Measurements from ENCODE around the gene MCM9. TPM values are rescaled to one million over a fixed set of nuclear protein-coding genes. Genes with fewer than 3 reads are reported as not detected.
A peak's percentile ranks its signal among the peaks of the same experiment; 100 is the strongest.

Gene MCM9
- total RNA-seq, 1 donor from 2014 or later, result 29.0 TPM

GRCh38 chr6:118889163-118889562 lies 45.8 kb downstream of the MCM9 start:
- Histone ChIP-seq H2AFZ (replicated peaks) (no peak overlapping the region), H3K27ac (no peak overlapping the region), H3K4me2 (no peak overlapping the region), H3F3A (ENCODE audit: low read depth) (peaks cover 3% of the 10 kb centered on the region), H3K4me3 (no peak overlapping the region), H3K36me3 (no peaks in the 10 kb centered on the region), H3K27me3 (no peaks in the 10 kb centered on the region), H4K20me1 (ENCODE audit: low read depth) (no peaks in the 10 kb centered on the region), H3K79me2 (ENCODE audit: low read depth) (peaks cover 27% of the 10 kb centered on the region), H3K9ac (no peak overlapping the region), H3K9me3 (ENCODE audit: low read depth) (no peaks in the 10 kb centered on the region), H3K4me1 (peaks cover 19% of the 10 kb centered on the region)
- peaks cover 5% of the 10 kb centered on the region for H3K27me3 Mint-ChIP-seq (ENCODE audit: insufficient read depth, low read depth)
- H3K36me3 Mint-ChIP-seq, result peaks cover 10% of the 10 kb centered on the region
- TF ChIP-seq, protein P1, sequence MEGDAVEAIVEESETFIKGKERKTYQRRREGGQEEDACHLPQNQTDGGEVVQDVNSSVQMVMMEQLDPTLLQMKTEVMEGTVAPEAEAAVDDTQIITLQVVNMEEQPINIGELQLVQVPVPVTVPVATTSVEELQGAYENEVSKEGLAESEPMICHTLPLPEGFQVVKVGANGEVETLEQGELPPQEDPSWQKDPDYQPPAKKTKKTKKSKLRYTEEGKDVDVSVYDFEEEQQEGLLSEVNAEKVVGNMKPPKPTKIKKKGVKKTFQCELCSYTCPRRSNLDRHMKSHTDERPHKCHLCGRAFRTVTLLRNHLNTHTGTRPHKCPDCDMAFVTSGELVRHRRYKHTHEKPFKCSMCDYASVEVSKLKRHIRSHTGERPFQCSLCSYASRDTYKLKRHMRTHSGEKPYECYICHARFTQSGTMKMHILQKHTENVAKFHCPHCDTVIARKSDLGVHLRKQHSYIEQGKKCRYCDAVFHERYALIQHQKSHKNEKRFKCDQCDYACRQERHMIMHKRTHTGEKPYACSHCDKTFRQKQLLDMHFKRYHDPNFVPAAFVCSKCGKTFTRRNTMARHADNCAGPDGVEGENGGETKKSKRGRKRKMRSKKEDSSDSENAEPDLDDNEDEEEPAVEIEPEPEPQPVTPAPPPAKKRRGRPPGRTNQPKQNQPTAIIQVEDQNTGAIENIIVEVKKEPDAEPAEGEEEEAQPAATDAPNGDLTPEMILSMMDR (IDR thresholded peaks at IDR 0.05), result no peak
- no peak for TF ChIP-seq EZH2 (IDR thresholded peaks at IDR 0.05)
- TF ChIP-seq EZH2phosphoT487 (IDR thresholded peaks at IDR 0.05), result no peak
- peaks cover 28% of the 10 kb centered on the region for H3K4me1 Mint-ChIP-seq
- no peak for DNase-seq (ENCODE audit: low spot score)
- no peak overlapping the region for H3K4me3 Mint-ChIP-seq
- H3K9me3 Mint-ChIP-seq, result peaks cover 3% of the 10 kb centered on the region
- no peak overlapping the region for H3K27ac Mint-ChIP-seq

GRCh38 chr6:118886641-118887040 lies 48.3 kb downstream of the MCM9 start:
- no peak for TF ChIP-seq EZH2 (IDR thresholded peaks at IDR 0.05)
- no peak for TF ChIP-seq EZH2phosphoT487 (IDR thresholded peaks at IDR 0.05)
- TF ChIP-seq, protein P1 (IDR thresholded peaks at IDR 0.05), result no peak
- DNase-seq (ENCODE audit: low spot score), result no peak
- H3K36me3 Mint-ChIP-seq, result peaks cover 8% of the 10 kb centered on the region
- no peaks in the 10 kb centered on the region for H3F3A ChIP-seq (ENCODE audit: low read depth)
- H3K36me3 ChIP-seq, result no peaks in the 10 kb centered on the region
- no peaks in the 10 kb centered on the region for H3K9me3 Mint-ChIP-seq
- H3K27me3 ChIP-seq, result no peaks in the 10 kb centered on the region
- no peak overlapping the region for H3K9ac ChIP-seq
- no peak overlapping the region for H2AFZ ChIP-seq (replicated peaks)
- H3K27me3 Mint-ChIP-seq (ENCODE audit: insufficient read depth, low read depth), result peaks cover 4% of the 10 kb centered on the region
- no peaks in the 10 kb centered on the region for H4K20me1 ChIP-seq (ENCODE audit: low read depth)
- H3K27ac Mint-ChIP-seq, result no peak overlapping the region
- no peak overlapping the region for H3K4me3 Mint-ChIP-seq
- H3K27ac ChIP-seq, result no peak overlapping the region
- H3K9me3 ChIP-seq (ENCODE audit: low read depth), result no peaks in the 10 kb centered on the region
- H3K79me2 ChIP-seq (ENCODE audit: low read depth), result peaks cover 10% of the 10 kb centered on the region
- H3K4me1 Mint-ChIP-seq, result peaks cover 10% of the 10 kb centered on the region
- no peak overlapping the region for H3K4me2 ChIP-seq
- H3K4me1 ChIP-seq, result peaks cover 16% of the 10 kb centered on the region
- no peak overlapping the region for H3K4me3 ChIP-seq

GRCh38 chr6:118882314-118882905 lies 52.5 kb downstream of the MCM9 start:
- no peak for TF ChIP-seq EZH2phosphoT487 (IDR thresholded peaks at IDR 0.05)
- TF ChIP-seq, protein P1 (IDR thresholded peaks at IDR 0.05), result no peak
- TF ChIP-seq EZH2 (IDR thresholded peaks at IDR 0.05), result no peak
- Mint-ChIP-seq H3K4me3 (no peak overlapping the region), H3K9me3 (no peaks in the 10 kb centered on the region), H3K27ac (peak overlapping the region; percentile 40), H3K36me3 (peaks cover 3% of the 10 kb centered on the region), H3K27me3 (ENCODE audit: insufficient read depth, low read depth) (peaks cover 3% of the 10 kb centered on the region), H3K4me1 (no peaks in the 10 kb centered on the region)
- Histone ChIP-seq H3K4me2 (no peak overlapping the region), H3K36me3 (no peaks in the 10 kb centered on the region), H3K9me3 (ENCODE audit: low read depth) (no peaks in the 10 kb centered on the region), H3K9ac (no peak overlapping the region), H3K27me3 (no peaks in the 10 kb centered on the region), H2AFZ (replicated peaks) (no peak overlapping the region), H3K4me1 (peaks cover 19% of the 10 kb centered on the region), H3K27ac (no peak overlapping the region), H3F3A (ENCODE audit: low read depth) (no peaks in the 10 kb centered on the region), H3K4me3 (no peak overlapping the region), H3K79me2 (ENCODE audit: low read depth) (no peaks in the 10 kb centered on the region), H4K20me1 (ENCODE audit: low read depth) (no peaks in the 10 kb centered on the region)
- DNase-seq (ENCODE audit: low spot score), result no peak
